COLO668 (cell line): Measurements from ENCODE around the gene NVL.
A peak's percentile ranks its signal among the peaks of the same experiment; 100 is the strongest.
"Not testable (repeated sequence)": the region's sequence is repeated elsewhere in the genome, so short reads cannot be mapped to it uniquely, and the experiment has no call there.

Experiments used
- DNase-seq: peaks from one replicate; lab custom pipeline; 2025; ENCODE audit not compliant: unreplicated experiment; lab: John Stamatoyannopoulos, UW

The NVL gene

DNA sequence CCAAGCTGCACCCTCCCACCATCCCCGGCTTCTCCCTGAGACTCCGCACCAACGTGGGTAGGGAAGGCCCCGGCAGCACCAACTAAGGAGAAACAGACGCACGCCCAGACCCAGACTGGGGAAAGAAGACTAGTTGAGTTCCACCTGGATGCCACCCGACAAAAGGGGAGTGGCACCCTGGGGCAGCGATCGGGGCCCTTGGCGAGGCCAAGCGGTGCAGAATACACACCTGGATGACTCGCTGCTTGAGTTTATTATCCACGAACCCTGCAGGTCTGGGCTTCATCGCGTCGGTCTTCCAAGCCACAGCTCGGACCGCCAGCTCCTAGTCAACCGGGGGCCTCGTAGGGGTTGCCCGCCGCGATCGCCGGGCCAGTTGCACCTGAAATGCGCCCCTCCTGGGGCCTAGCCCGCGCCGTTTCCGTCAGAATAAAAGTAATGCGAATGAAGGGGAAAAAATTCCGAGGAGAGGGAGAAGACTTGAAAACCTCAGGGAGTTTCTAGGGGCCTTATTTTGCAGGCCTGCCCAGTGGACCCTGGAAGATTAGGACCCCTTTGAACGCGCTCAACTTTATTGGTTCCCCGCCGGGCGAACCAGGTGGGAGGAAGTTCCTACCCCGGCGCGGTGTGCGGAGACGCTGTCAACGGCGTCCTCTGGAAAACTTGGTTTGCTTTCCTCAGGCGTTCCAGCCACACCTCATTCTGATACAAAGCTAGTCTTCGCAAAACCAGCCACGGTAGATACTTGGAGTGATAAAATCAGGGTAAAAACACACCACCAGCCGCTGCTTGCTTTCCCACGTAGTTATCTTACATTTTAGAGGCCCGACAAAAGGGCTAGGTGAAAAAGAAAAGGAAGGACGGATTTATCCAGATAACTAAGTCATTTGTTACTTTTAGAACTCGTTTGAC is at the start of gene NVL:
Gene NVL (minus strand): TSS at position 331 of the 912 bp plus-strand sequence. CDS start 45 bp downstream, at position 286.
- peak; percentile 93 for DNase-seq

DNA sequence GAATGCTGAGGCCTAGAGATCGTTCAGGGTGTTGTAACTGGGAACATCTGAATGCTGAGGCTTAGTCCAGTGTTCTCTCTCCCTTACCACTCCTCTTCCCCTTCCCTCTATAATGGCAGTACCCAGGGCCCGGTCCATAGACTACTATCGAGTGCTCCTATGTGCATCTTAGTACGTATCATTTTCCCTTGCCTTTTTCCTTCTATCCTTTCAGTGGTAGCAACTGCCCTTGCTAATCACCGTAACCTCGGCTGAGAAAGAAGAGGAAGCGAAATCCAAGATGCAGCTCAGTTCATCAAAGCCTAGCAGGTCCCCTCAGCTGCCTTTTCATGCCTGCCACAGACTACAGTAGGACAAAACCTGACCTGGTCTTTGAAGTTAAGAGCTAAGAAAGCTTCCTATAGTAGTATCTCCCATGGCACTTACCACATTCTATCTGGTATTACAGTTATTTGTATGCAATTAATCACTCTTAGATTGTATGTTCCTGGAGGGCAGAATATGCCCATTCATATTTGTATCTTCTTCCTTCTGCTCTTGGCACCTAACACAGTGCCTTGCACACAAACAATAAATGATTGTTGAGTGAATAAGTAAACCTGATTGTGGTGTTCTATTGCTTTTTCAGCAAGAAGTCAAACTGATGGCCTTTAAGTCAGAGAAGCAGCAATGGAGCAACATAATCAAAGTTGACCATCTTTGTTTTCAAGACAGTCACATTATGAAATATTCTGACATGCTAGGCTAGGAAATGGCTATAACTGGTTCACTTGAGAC is 49.1 kb upstream of the NVL start:
- no peak for DNase-seq

DNA sequence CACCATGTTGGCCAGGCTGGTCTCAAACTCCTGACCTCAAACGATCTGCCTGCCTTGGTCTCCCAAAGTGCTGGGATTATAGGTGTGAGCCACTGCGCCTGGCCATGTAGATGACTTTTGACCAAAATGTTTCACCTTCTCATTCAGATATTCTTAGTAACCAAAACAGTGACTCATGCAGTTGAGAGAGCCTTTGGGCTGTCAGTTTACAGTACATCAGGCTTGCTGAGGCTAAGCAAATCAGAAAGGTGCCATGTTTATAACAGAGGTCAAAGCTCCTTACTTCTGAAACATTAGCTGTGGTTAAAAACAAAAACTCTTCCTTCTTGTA is 47.7 kb upstream of the NVL start:
- no peak for DNase-seq

GRCh38 chr1:224375059-224375458 is 45.1 kb upstream of the NVL start:
- no peak for DNase-seq

- DNase-seq = no peak
These were observed 43.1 kb upstream of the NVL start for GRCh38 chr1:224373008-224373590.

- DNase-seq = no peak
These were observed 38.4 kb upstream of the NVL start for GRCh38 chr1:224368409-224368808.

- DNase-seq = no peak
These were observed 29.2 kb upstream of the NVL start for GRCh38 chr1:224359207-224359606.

GRCh38 chr1:224358237-224358636 is 28.3 kb upstream of the NVL start:
- DNase-seq = no peak

- no peak for DNase-seq
These were observed 27.7 kb upstream of the NVL start for GRCh38 chr1:224357626-224358124.

GRCh38 chr1:224356685-224357625 is 27.0 kb upstream of the NVL start, which contains the start of gene CNIH4:
CNIH4 (plus strand) TSS chr1:224356879; CDS start chr1:224356925, 46 bp downstream.
- DNase-seq = peak; percentile 94

DNA sequence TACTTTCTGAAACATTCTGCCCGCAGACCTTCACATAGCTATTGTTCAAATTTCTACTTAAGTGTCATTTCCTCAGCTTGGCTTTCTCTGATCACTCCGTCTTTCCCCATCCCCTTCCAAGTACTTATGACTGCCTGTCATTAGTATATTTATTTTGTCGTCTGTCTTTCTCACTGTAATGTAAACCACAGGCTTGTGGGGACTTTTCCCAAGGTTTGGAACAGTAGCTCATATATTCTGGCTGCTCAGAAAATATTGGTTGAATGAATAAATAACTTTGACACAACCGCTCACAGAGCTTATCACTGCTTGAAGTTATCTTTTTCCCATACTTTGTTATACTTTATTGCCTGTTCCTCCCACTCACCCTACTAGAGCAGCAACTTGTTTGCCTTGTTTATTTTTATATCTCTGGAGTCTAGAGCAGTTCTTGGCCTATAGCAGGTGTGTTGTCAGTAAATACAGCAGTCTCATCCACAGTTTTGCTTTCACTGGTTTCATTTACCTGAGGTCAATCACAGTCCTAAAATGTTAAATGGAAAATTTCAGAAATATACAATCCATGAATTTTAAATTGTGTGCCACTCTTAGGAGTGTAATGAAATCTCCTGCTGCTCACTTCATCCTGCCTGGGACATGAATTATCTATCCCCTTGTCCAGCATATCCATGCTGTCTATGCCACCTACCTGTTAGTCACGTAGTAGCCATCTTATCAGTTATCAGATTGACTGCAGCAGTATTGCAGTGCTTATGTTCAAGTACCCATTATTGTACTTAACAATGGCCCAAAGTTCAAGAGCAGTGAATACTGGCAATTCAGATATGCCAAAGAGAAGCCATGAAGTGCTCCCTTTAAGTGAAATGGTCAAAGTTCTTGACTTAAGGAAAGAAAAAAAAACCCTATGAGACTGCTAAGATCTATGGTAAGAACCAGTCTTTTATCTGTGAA is 24.3 kb upstream of the NVL start:
- no peak for DNase-seq

DNA sequence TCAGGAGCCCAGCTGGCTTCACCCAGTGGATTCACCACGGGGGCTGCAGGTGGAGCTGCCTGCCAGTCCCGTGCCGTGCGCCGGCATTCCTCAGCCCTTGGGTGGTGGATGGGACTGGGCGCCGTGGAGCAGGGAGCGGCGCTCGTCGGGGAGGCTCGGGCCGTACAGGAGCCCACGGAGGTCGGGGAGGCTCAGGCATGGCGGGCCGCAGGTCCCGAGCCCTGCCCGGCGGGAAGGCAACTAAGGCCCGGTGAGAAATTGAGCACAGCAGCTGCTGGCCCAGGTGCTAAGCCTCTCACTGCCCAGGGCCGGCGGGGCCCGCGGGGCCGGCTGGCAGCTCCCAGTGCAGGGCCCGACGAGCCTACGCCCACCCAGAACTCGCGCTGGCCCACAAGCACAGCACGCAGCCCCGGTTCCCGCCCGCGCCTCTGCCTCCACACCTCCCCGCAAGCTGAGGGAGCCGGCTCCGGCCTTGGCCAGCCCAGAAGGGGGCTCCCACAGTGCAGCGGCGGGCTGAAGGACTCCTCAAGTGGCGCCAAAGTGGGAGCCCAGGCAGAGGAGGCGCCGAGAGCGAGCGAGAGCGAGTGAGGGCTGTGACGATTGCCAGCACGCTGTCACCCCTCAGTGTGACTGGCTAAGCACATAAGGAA is 22.6 kb upstream of the NVL start:
- not testable (repeated sequence) for DNase-seq

DNA sequence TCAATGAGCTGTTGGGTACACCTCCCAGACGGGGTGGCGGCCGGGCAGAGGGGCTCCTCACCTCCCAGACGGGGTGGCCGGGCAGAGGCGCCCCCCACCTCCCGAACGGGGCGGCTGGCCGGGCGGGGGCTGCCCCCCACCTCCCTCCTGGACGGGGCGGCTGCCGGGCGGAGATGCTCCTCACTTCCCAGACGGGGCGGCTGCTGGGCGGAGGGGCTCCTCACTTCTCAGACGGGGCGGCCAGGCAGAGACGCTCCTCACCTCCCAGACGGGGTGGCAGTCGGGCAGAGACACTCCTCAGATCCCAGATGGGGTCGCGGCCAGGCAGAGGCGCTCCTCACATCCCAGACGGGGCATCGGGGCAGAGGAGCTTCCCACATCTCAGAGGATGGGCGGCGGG is 19.7 kb upstream of the NVL start:
- not testable (repeated sequence) for DNase-seq

GRCh38 chr1:224348137-224348536 is 18.2 kb upstream of the NVL start:
- DNase-seq = no peak

DNA sequence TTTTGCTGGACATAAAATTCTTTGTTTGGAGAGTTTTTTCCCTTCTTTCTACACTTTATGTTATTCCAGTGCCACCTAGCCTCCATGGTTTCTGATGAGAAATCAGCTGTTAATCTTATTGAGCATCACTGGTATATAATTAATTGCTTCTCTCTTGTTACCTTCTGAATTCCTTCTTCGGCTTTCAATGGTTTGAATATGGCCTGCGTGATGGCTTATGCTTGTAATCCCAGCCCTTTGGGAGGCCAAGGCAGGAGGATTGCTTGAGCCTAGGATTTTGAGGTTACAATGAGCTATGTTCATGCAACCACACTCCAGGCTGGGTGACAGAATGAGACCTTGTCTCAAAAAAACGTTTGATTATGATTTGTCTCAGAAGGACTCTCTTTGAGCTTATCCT is 13.7 kb upstream of the NVL start:
- no peak for DNase-seq

- DNase-seq = peak; percentile 57
These were observed 10.7 kb upstream of the NVL start for GRCh38 chr1:224340453-224341384.

DNA sequence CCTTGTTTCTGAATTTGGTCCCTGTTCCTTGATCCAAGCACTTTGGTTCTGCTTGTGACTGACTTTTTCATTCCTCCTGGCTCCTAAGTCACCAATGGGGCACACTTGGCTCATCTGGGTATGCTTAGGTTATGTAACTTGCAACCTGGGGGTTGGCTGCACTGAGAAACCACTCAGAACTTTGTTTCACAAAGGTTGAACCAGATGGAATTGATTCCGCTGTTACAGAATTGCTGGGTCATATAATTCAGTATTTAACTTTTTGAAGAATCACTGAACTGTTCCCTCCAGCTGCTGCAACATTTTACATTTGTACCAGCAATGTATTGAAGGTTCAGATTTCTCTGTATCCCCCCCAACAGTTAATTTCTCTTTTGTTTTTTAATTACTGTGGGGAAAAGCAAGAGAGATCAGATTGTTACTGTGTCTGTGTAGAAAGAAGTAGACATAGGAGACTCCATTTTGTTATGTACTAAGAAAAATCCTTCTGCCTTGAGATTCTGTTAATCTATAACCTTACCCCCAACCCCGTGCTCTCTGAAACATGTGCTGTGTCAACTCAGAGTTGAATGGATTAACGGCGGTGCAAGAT is 9.6 kb upstream of the NVL start:
- no peak for DNase-seq
